ENCODE data around the gene NSUN7. TPM values are rescaled to one million over a fixed set of nuclear protein-coding genes. Genes with fewer than 3 reads are reported as not detected.

The NSUN7 gene
- total RNA-seq, 2 donors from 2014 or later, result 14.3 to 35.3 TPM

DNA sequence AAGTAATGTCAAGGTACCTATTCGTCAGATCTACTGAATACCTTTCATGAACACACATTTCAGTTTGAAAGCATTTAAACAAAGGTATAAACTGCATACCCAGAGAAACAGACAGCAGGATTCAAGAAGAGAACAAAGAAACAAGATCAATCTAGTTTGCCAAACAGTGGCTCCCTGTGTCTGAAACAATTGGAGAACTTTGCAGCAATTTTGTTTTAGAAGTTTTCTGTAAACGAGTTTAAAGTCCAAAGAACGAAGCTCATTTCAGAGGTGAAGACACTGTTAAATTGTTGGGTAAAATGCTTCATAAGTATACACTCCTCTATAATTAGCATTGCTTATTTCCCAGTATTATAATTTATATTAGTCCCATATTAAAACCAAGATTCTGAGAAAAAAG is 21.4 kb upstream of the NSUN7 start:
- Histone ChIP-seq H3K36me3 (replicated peaks in 1 of 2; ENCODE audit: insufficient read depth in 1 of 2, low read depth in 2 of 2) (no peaks in the 10 kb centered on the region), H3K27me3 (no peaks in the 10 kb centered on the region), H3K9me3 (no peaks in the 10 kb centered on the region), H3K27ac (no peak overlapping the region), H3K4me3 (no peak overlapping the region), H3K4me1 (peaks cover 15% of the 10 kb centered on the region)
- no peak for TF ChIP-seq POLR2A (IDR thresholded peaks at IDR 0.05)
- ATAC-seq, result no peak
- WGBS, 2 donors, result 67 to 75% methylated on average over 3 of the region's 3 CpGs
- DNase-seq, result no peak
- intact Hi-C loops (cut with DNase I), result no loop called here

GRCh38 chr4:40729555-40729954 is 20.2 kb upstream of the NSUN7 start:
- Histone ChIP-seq H3K4me1 (peaks cover 14% of the 10 kb centered on the region), H3K36me3 (replicated peaks in 1 of 2; ENCODE audit: insufficient read depth in 1 of 2, low read depth in 2 of 2) (no peaks in the 10 kb centered on the region), H3K27me3 (no peaks in the 10 kb centered on the region), H3K4me3 (no peak overlapping the region), H3K27ac (peak overlapping the region in 1 of 4 donors; percentile 30), H3K9me3 (no peaks in the 10 kb centered on the region)
- WGBS, 2 donors, result 81% methylated on average over 1 of the region's 1 CpG
- TF ChIP-seq, protein P1, sequence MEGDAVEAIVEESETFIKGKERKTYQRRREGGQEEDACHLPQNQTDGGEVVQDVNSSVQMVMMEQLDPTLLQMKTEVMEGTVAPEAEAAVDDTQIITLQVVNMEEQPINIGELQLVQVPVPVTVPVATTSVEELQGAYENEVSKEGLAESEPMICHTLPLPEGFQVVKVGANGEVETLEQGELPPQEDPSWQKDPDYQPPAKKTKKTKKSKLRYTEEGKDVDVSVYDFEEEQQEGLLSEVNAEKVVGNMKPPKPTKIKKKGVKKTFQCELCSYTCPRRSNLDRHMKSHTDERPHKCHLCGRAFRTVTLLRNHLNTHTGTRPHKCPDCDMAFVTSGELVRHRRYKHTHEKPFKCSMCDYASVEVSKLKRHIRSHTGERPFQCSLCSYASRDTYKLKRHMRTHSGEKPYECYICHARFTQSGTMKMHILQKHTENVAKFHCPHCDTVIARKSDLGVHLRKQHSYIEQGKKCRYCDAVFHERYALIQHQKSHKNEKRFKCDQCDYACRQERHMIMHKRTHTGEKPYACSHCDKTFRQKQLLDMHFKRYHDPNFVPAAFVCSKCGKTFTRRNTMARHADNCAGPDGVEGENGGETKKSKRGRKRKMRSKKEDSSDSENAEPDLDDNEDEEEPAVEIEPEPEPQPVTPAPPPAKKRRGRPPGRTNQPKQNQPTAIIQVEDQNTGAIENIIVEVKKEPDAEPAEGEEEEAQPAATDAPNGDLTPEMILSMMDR (IDR thresholded peaks at IDR 0.05), result no peak
- TF ChIP-seq POLR2A (IDR thresholded peaks at IDR 0.05), result no peak
- no peak for ATAC-seq
- intact Hi-C loops (cut with DNase I), result no loop called here
- no peak for DNase-seq

DNA sequence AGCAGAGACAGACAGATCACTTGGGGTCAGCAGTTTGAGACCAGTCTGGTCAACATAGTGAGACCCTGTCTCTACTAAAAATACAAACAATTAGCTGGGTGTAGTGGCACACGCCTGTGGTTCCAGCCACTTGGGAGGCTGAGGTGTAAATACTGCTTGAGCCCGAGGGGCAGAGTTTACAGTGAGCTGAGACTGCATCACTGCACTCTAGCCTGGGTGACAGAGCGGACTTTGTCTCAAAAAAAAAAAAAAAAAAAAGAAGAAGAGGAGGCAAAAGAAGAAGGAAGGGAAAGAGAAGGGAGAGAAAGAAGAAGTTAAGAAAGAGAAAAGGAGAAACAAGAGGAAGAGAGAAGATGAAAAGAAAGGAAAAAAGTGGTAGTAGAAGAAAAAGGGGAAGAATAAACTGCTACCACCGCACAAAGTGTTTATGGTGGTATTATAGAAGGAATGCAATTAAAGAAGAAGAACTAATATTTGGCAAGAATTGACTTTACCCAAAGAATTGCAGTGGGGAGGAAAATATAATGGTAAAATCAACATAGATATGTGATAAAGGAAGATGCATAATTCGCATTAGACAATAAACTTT is 19.6 kb upstream of the NSUN7 start:
- Histone ChIP-seq H3K27ac (peak overlapping the region in 1 of 4 donors; percentile 30), H3K36me3 (replicated peaks in 1 of 2; ENCODE audit: insufficient read depth in 1 of 2, low read depth in 2 of 2) (no peaks in the 10 kb centered on the region), H3K9me3 (no peaks in the 10 kb centered on the region), H3K4me3 (no peak overlapping the region), H3K27me3 (no peaks in the 10 kb centered on the region), H3K4me1 (peaks cover 14% of the 10 kb centered on the region)
- intact Hi-C loops (cut with DNase I), result no loop called here
- no peak for TF ChIP-seq POLR2A (IDR thresholded peaks at IDR 0.05)
- TF ChIP-seq, protein P1 (IDR thresholded peaks at IDR 0.05), result no peak
- 86 to 90% methylated on average over 5 of the region's 5 CpGs for WGBS, 2 donors
- ATAC-seq, result no peak
- no peak for DNase-seq

- H3K27ac ChIP-seq, result peak overlapping the region; percentile 25 to 82 (median 56)
- H3K4me1 ChIP-seq, result peaks cover 14% of the 10 kb centered on the region
Measured at GRCh38 chr4:40731361-40731760, 18.4 kb upstream of the NSUN7 start.

GRCh38 chr4:40731792-40732245 is 17.9 kb upstream of the NSUN7 start:
- Histone ChIP-seq H3K36me3 (replicated peaks in 1 of 2; ENCODE audit: insufficient read depth in 1 of 2, low read depth in 2 of 2) (no peaks in the 10 kb centered on the region), H3K27me3 (no peaks in the 10 kb centered on the region), H3K9me3 (no peaks in the 10 kb centered on the region), H3K27ac (peak overlapping the region; percentile 25 to 82 (median 56)), H3K4me3 (no peak overlapping the region), H3K4me1 (peaks cover 14% of the 10 kb centered on the region)
- TF ChIP-seq, protein P1 (IDR thresholded peaks at IDR 0.05), result no peak
- TF ChIP-seq POLR2A (IDR thresholded peaks at IDR 0.05), result no peak
- WGBS, 2 donors, result 0 to 4% methylated on average over 6 of the region's 6 CpGs
- DNase-seq (peak; percentile 68 to 89 (median 80)), ATAC-seq (peak; percentile 86)
- intact Hi-C loops (cut with DNase I), result no loop called here

More at GRCh38 chr4:40731361-40731760, 18.4 kb upstream of the NSUN7 start:
- intact Hi-C loops (cut with DNase I), result no loop called here
- Histone ChIP-seq H3K4me3 (no peak overlapping the region), H3K36me3 (replicated peaks in 1 of 2; ENCODE audit: insufficient read depth in 1 of 2, low read depth in 2 of 2) (no peaks in the 10 kb centered on the region), H3K9me3 (no peaks in the 10 kb centered on the region), H3K27me3 (no peaks in the 10 kb centered on the region)
- ATAC-seq (no peak), DNase-seq (no peak)
- TF ChIP-seq, protein P1 (IDR thresholded peaks at IDR 0.05), result no peak
- no peak for TF ChIP-seq POLR2A (IDR thresholded peaks at IDR 0.05)

All from body of pancreas (tissue), 4 donors.